GM18907 (cell line): ENCODE results near the gene ZNF346.
"Not testable (repeated sequence)": the region's sequence is repeated elsewhere in the genome, so short reads cannot be mapped to it uniquely, and the experiment has no call there.

Source experiments
- ATAC-seq: cut with Tn5 transposase; IDR thresholded peaks from one replicate; pipeline ENCODE4 v1.9.1; 2021; ENCODE audit warnings: mild to moderate bottlenecking, moderate library complexity; ENCODE audit not compliant: unreplicated experiment

The ZNF346 gene

GRCh38 chr5:177008716-177009115 is 13.8 kb upstream of the ZNF346 start:
- no peak for ATAC-seq

DNA sequence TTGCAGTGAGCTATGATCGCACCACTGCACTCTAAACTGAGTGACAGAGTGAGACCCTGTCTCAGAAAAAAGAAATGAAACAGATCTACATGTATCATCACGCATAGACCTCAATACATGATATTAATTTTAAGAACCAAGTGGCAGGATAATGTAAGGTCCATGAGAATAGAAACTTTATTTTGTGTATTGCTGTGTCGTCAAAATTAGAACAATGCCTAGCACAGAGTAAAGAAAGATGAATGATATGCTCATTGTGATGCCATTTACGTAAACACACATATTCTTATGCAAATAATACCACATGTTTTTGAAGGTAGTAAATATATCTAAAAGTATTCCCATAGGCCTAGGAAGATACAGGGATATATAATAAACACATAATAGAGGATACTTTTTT is 12.3 kb upstream of the ZNF346 start:
- ATAC-seq = no peak

GRCh38 chr5:177015156-177015555 is 7.3 kb upstream of the ZNF346 start:
- ATAC-seq = no peak

GRCh38 chr5:177018341-177018740 is 4.2 kb upstream of the ZNF346 start:
- no peak for ATAC-seq

DNA sequence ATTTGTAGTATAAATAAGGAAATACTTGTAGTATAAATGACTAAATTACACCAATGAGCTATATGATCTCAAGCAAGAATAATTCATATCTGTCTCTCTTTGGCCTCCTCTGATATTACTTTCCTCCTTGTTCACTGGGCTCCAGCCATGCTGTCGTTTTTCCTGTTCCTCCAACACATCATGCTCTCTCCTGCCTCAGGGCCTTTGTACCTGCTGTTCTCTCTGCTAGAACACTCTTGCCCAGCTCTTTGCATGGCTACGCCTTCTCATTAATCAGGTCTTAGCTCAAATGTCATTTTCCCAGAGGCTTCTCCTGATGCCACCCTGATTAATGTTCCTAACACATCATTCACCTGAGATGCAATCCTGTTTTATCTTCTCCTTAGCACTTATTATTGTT is 2.5 kb upstream of the ZNF346 start:
- no peak for ATAC-seq

DNA sequence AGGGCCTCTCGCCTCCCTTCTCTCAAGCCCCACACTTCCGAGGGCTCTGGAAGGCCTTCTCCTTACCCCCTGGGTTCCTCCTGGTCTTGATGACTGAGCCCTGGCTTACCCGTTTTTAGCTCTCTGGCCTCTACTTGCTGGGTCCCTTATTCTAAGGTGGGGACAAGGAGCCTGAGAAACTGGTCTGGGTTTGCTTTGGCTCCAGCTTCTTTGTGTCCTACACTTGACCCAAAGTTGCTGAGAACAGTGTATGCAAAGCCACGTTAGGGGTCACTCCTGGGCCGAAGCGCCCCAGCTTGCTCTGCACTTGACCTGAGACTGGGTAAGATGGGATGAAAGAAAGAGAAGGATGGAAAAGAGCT is 788 bp downstream of the ZNF346 start:
- peak; percentile 20 for ATAC-seq

GRCh38 chr5:177024559-177024958 is 2.1 kb downstream of the ZNF346 start:
- ATAC-seq = no peak

- ATAC-seq = no peak
Observed at GRCh38 chr5:177025101-177025601, 2.7 kb downstream of the ZNF346 start.

DNA sequence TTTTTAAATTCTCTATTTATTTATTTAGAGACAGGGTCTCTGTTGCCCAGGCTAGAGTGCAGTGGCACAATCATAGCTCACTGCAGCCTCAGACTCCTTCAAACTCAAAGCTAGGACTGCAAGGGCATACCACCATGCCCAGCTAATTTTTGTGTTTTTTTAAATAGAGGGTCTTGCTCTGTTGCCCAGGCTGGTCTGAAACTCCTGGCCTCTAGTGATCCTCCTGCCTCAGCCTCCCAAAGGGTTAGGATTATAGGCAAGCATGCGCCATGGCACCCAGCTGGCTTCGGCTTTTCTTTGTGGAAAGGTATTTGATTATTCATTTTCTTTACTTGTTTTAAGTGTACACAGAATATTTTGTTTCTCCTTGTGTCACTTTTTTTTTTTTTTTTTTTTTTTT is 5.2 kb downstream of the ZNF346 start:
- ATAC-seq = no peak

- ATAC-seq = no peak
Observed at GRCh38 chr5:177029498-177029897, 7.0 kb downstream of the ZNF346 start.

DNA sequence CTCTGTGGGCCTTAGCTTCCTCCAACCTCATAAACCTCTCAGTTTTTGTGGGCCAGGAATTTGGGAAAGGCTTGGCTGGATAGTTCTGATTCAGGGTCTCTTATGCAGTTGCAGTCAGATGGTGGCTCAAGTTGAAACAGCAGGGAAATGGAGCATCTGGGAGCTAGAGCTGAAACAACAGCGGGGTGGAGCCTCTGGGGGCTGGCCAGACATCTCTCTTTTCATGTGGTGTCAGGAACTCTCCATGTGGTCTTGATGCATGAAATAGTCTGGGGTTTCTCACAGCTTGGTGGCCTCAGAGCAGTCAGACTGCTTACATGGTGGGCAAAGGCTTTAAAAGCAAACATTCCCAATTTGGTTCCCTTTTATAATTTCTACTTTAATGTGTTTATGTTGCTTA is 13.5 kb downstream of the ZNF346 start:
- ATAC-seq = no peak

- ATAC-seq = no peak
Observed at GRCh38 chr5:177036443-177036842, 13.9 kb downstream of the ZNF346 start.

DNA sequence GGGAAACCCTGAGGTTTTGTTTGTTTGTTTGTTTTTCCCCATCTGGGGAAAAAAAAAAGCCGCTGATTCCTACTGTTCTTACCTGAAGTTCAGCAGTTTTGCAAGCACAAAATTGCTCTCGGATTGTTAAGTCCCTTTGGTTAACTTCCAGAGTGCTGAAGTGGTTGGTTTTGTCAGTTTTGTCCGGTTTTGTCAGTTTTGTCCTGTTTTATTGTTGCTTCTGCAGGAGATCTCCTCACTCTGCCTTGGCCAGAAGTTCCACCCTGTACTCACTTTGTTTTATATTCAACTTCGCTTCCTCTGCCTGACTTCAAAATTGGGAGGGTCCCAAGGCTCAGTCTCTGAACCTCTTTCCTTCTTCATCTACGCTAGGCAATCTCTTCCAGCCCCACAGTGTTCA is 14.4 kb downstream of the ZNF346 start:
- ATAC-seq = no peak

GRCh38 chr5:177040814-177041420 is 18.4 kb downstream of the ZNF346 start:
- ATAC-seq = no peak

- ATAC-seq = no peak
Observed at GRCh38 chr5:177041936-177042335, 19.4 kb downstream of the ZNF346 start.

DNA sequence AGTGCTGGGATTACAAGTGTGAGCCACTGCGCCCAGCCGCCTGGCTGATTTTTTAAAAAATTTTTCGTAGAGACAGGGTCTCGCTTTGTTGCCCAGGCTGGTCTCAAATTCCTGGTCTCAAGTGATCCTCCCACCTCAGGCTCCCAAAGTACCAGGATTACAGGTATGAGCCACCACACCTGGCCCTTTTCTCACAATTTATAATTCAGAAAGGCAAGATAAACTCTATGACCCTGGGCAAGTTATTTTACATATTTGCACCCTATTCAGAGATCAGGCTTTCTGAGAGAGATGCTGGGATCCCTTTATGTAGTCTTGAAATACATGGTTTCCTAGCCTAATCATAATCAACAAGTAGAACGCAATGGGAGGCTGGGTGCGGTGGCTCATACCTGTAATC is 20.6 kb downstream of the ZNF346 start:
- no peak for ATAC-seq

- ATAC-seq = no peak
Observed at GRCh38 chr5:177043958-177044357, 21.5 kb downstream of the ZNF346 start.

DNA sequence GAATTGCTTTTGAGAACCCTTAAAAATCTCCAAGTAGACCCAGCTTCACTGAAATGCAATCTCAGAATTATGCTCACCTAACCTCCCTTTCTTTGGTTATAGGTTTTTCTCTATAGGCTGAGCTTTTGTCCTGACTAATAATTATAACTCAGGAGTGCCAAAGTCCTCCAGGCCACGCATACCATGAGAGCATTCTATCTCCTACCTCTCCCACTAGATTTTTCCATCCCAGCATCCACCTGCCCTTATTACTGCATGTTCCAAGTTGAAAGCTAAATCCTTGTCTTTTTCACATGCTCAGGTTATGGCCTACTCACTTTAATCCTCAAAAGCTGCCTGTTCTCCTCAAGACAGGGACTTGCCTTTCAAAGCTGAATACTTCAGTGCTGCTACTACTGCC is 22.1 kb downstream of the ZNF346 start:
- ATAC-seq = no peak

GRCh38 chr5:177045631-177046030 is 23.1 kb downstream of the ZNF346 start:
- no peak for ATAC-seq

- not testable (repeated sequence) for ATAC-seq
Observed at GRCh38 chr5:177048531-177048930, 26.0 kb downstream of the ZNF346 start.

DNA sequence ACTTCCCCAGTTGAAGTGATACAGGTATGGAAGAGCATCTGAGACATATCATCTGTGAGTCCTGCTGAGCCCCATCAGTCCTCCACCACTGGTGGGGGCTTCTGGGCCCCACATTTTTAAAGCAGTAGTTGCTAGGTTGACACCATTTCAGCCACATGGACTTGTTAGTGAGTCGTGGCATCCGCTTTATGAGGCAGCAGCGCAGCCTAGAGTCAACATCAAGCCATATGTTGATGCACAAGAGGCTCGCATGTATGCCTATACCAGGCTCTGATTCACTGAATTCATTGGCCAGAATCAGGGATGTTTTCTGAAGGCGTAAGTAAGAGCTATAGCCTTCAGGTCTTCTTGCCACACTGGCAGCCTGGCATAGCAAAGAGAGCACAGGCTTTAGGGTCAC is 26.8 kb downstream of the ZNF346 start:
- no peak for ATAC-seq

DNA sequence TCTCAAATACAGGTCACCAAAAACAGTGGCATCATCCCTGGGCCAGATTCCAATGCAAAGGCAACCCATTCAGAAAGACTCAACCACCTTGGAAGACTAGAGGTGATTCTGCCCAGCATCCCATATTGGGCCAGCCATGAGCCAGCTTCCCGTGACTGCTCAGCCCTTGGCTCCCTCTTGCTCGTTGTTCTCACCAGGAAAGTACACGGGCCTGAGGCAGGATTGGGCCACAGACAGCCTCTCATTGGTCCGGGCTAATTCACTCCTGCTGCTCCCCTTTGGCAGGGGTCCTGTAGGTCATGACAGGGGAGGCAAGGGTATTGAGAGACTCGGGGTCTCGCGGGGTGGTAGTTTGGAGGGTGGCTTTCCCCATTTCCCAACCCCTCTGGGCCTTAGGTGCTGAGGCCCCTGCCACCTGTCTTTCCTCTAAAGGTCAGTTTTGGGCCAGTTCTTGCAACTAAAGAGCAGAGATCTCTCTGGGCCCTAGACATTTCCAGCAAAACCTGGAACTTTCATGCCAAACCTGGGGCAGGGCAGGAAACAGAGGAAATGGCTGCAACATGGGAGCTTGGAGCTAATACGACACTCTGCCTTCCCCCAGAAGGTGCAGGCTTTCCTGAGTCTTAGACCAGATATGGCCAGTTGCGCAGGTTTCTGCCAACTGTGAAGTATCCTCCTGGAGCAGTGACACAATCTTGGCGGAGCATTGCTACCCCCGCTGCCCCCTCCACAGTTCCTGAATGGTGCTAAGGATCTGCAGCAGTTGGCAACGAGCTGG is 42.2 kb downstream of the ZNF346 start:
- ATAC-seq = no peak

GRCh38 chr5:177065491-177065890 is 43.0 kb downstream of the ZNF346 start:
- no peak for ATAC-seq
